Glomerular endothelial cell (primary cell): ENCODE data around the gene BCAS3. TPM values are rescaled to one million over a fixed set of nuclear protein-coding genes. Genes with fewer than 3 reads are reported as not detected.
"Not testable (repeated sequence)": the region's sequence is repeated elsewhere in the genome, so short reads cannot be mapped to it uniquely, and the experiment has no call there.

Experiments
- DNase-seq: peaks from one replicate; pipeline ENCODE4 v3.0.0-alpha.2; 2011; ENCODE audit warnings: low read depth, low spot score; ENCODE audit errors: extremely low read depth
- total RNA-seq: library from RNA; depleted of rRNA; stranded (reverse); fragments of >200 nt; gene quantifications from 2 replicates; pipeline ENCODE4 v1.2.3, GENCODE V29; 2015

BCAS3 gene
- total RNA-seq, 1 donor from 2014 or later: 52.3 TPM

- no peak for DNase-seq
These were observed 238.4 kb downstream of the BCAS3 start for GRCh38 chr17:60916043-60916442.

GRCh38 chr17:60920107-60920506 is 242.5 kb downstream of the BCAS3 start:
- no peak for DNase-seq

GRCh38 chr17:60923000-60923399 is 245.3 kb downstream of the BCAS3 start:
- no peak for DNase-seq

- DNase-seq: peak; percentile 4
These were observed 249.0 kb downstream of the BCAS3 start for GRCh38 chr17:60926466-60927183.

- no peak for DNase-seq
These were observed 256.1 kb downstream of the BCAS3 start for GRCh38 chr17:60933739-60934138.

- no peak for DNase-seq
These were observed 257.1 kb downstream of the BCAS3 start for GRCh38 chr17:60934723-60935122.

GRCh38 chr17:60935991-60936390 is 258.3 kb downstream of the BCAS3 start:
- not testable (repeated sequence) for DNase-seq

GRCh38 chr17:60939318-60939717 is 261.7 kb downstream of the BCAS3 start:
- DNase-seq: no peak

GRCh38 chr17:60941028-60941427 is 263.4 kb downstream of the BCAS3 start:
- DNase-seq: peak; percentile 48

- DNase-seq: no peak
These were observed 263.9 kb downstream of the BCAS3 start for GRCh38 chr17:60941571-60941970.

- DNase-seq: no peak
These were observed 267.1 kb downstream of the BCAS3 start for GRCh38 chr17:60944751-60945150.

- no peak for DNase-seq
These were observed 269.4 kb downstream of the BCAS3 start for GRCh38 chr17:60947100-60947499.

GRCh38 chr17:60947543-60947942 is 269.9 kb downstream of the BCAS3 start:
- no peak for DNase-seq

- no peak for DNase-seq
These were observed 275.1 kb downstream of the BCAS3 start for GRCh38 chr17:60952747-60953146.

GRCh38 chr17:60959011-60959410 is 281.4 kb downstream of the BCAS3 start:
- no peak for DNase-seq

GRCh38 chr17:60959696-60960095 is 282.0 kb downstream of the BCAS3 start:
- DNase-seq: no peak

- no peak for DNase-seq
These were observed 282.9 kb downstream of the BCAS3 start for GRCh38 chr17:60960398-60961065.

- DNase-seq: no peak
These were observed 286.5 kb downstream of the BCAS3 start for GRCh38 chr17:60964160-60964559.

- DNase-seq: no peak
These were observed 290.6 kb downstream of the BCAS3 start for GRCh38 chr17:60968266-60968665.

- no peak for DNase-seq
These were observed 291.9 kb downstream of the BCAS3 start for GRCh38 chr17:60969500-60970037.

GRCh38 chr17:60970741-60971140 is 293.1 kb downstream of the BCAS3 start:
- no peak for DNase-seq
